Stimulated activated CD4-positive, alpha-beta T cell treated with anti-CD3 and anti-CD28 coated beads, Interleukin-15, amount 100 ng/mL, for 48 hours (primary cell): ENCODE results near the gene HRNR.
"Not testable (repeated sequence)": the region's sequence is repeated elsewhere in the genome, so short reads cannot be mapped to it uniquely, and the experiment has no call there.

ENCODE experiments used
- DNase-seq, 2 donors: peaks; one replicate each; pipeline ENCODE4 v3.0.0-alpha.2; 2020; ENCODE audit warnings: low read depth in 2 of 2

The HRNR gene

GRCh38 chr1:152224093-152224492 is at the start of gene HRNR:
Gene HRNR (minus strand): TSS chr1:152224193. CDS start chr1:152223253, 940 bp downstream.
- no peak for DNase-seq

- not testable (repeated sequence) for DNase-seq
These were observed 32.4 kb upstream of the HRNR start for GRCh38 chr1:152256394-152256793.

- DNase-seq = no peak
These were observed 28.2 kb upstream of the HRNR start for GRCh38 chr1:152252157-152252556.

DNA sequence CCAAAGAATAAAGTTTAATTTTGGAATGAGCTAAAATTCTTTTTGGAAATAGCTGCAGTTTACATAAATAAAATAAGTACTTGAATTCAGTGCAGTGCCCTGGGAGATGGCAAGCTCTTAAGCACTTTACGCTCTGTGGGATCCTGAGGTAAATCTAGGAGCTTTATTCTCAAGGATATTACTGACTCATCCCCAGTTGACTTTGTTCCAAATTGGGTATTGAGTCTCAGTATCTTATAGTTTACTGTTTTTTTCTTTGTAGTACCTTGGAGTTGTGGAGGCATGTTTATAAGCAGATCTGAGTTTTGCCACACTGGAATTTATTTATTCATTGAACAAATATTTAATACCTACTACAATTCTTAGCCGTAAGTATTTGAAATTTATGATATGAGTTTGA is 27.4 kb upstream of the HRNR start:
- no peak for DNase-seq

- DNase-seq = no peak
These were observed 23.3 kb upstream of the HRNR start for GRCh38 chr1:152247316-152247715.

DNA sequence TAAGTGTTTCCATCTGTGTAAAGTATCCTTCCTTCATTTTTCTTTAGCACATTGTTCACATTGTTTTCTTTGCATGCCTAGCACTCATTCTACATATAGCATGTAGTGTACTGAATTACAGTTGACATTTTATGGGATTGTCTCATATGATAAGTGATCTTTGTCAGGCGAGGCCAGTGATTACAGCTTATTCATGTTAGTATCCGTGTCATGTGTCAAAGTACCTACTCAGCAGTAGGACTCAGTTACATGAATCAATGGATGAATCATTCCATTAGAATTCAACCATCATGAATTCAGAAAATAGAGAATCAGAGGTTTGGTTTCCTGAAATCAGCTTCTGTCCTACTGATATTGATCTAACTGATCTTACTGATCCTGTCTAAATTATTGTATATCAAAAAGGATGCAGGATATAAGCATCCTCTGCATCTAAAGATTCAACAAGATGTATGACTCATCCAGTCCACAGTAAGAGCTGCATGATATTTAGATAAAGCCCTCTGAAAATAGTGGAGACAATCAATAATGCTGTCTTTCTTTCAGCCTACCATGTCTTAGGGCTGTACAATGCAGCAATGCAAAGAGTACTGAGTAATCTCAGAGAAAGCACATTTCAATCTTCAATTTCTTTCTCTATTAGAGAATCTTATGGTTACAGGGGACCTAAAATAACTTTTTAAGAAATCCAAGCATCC is 20.7 kb upstream of the HRNR start:
- DNase-seq = no peak

DNA sequence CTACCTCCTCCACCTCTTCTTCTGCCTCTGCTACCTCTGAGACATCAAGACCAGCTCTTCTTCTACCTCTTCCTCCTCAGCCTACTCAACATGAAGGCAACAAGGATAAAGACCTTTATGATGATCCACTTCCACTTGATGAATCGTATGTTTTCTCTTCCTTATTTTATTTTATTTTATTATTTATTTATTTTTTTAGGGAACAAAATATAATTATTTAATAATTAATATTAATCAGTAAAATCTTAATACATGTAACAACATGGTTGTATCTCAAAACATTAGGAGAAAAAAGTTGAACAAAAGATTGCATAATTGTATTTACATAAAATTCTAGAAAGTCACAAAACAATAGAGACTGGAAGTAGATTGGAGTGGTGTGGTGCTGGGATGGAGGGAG is 13.1 kb upstream of the HRNR start:
- no peak for DNase-seq

DNA sequence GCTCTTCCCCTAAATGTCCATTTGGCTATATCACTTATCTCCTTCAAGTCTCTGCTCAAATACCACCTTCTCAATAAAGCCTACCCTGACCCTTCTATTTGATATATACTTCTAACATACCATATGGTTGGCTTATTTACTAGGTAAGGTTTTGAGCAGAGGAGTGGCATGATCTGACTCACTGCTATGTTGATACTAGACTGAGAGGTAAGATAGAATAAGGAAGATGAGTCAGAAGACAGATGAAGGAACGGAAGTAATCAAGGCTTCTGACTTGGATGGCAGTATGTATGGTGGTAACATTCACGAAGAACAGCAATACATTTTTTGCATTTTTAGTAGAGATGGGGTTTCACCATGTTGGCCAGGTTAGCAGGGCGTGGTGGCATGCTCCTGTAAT is 4.8 kb upstream of the HRNR start:
- no peak for DNase-seq

DNA sequence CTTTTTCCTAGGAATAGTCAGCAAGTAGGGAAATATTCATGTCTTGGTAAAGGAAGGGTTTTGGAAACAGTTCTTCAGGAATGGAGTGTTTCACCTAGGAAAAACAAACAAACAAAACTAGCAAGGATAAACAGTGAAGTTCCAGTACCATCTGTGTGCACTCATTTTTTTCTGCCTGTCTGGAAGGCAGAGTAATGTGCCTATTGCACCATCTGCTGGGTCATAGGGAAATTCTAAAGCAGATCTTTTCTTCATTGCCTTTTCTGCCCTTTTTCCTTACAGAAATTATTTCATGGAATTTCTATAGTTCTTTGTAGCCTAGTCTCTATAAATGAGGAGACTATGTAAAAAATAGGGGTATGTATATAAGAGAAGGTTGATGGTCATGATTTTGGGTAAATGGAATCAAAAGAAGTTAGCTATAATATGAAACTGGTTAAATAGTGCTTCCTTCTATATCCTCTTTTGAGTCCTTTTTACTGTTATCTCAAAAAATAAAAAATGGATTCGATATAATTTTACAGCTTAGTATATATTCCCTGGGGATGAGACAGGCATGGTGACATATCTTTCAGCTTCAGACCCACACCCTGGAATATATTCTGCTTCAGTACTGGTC is 3.4 kb upstream of the HRNR start:
- no peak for DNase-seq

- DNase-seq = no peak
These were observed 1.7 kb upstream of the HRNR start for GRCh38 chr1:152225678-152226077.

DNA sequence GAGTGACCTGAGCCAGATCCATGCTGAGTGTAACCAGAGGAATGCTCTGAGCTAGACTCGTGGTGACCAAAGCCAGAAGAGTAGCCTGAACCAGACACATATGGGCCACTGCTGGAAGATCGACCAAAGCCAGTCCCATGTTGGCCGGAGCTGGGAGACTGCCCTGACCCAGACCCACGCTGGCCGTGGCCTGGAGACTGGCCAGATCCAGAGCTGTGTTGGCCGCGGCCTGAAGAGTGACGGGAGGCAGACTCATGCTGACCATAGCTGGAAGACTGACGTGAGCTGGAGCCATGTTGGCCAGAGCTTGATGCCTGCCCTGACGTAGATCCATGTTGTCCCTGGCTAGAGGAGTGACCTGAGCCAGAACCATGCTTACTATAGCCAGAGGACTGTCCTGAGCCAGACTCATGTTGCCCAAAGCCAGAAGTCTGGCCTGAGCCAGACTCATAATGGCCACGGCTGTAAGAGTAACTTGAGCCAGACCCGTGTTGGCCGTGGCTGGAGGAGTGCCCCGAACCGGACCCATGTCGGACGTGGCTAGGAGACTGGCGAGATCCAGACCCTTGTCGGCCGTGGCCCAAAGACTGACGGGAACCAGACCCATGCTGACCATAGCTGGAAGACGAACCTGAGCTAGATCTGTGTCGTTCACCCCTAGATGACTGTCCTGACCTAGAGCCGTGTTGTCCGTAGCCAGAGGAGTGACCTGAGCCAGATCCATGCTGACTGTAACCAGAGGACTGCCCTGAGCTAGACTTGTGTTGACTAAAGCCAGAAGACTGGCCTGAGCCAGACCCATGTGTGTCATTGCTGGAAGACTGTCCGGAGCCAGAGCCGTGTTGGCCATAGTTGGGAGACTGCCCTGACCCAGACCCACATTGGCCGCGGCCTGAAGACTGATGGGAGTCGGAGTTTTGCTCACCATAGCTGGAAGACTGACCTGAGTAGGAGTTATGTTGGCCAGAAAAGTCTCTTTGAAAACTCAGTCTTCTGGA is 3.5 kb downstream of the HRNR start:
- DNase-seq = no peak

- not testable (repeated sequence) for DNase-seq
These were observed 4.6 kb downstream of the HRNR start for GRCh38 chr1:152219438-152219837.

GRCh38 chr1:152218762-152219436 is 5.1 kb downstream of the HRNR start:
- no peak for DNase-seq

GRCh38 chr1:152215604-152216003 is 8.4 kb downstream of the HRNR start:
- DNase-seq = not testable (repeated sequence)

DNA sequence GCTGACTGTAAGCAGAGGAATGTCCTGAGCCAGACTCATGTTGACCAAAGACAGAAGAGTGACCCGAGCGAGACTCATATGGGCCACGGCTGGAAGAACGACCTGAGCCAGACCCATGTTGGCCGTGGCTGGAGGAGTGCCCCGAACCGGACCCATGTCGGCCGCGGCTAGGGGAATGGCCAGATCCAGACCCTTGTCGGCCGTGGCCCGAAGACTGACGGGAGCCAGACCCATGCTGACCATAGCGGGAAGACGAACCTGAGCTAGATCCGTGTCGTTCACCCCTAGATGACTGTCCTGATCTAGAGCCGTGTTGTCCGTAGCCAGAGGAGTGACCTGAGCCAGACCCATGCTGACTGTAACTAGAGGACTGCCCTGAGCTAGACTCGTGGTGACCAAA is 9.1 kb downstream of the HRNR start:
- not testable (repeated sequence) for DNase-seq

DNA sequence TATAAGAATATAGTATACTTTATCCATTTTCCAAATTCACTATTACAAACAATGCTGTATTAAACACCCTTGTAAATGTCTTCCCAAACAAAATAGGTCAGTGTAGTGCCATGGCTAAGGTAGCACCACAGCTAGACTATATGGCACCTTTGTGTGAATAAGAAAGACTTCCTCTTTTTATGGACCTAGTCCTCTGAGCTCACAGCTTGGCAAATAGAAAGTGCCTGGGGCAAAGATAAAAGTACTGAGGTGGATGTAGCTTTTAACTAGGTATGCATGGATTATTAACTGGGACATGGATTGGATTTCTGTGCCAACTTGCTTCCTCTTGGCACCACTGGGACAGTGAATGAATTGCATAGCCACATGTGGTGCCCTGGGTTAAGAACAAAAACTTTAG is 25.0 kb downstream of the HRNR start:
- DNase-seq = no peak

- DNase-seq = no peak
These were observed 26.5 kb downstream of the HRNR start for GRCh38 chr1:152197361-152197941.

GRCh38 chr1:152191711-152192110 is 32.3 kb downstream of the HRNR start:
- DNase-seq = no peak

DNA sequence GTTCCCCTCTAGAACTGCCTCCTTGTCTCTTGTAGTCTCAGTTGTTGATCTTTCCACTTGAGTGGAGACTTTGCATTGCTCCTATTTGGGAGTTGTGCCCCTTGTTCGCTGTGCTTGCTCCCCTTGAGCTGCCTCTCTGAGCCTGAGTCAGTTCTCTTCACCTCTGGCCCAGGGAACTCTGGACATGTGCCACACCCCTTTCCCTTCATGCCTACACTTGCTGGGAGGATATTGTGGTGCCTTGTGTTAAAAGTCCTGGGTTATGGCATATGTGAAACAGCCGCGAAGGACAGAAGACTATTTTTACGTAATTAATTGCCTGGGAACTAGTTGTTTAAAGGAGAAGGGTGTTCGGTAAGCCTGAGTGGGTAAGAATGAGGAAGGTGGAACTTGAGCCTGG is 32.7 kb downstream of the HRNR start:
- no peak for DNase-seq

GRCh38 chr1:152190589-152190988 is 33.4 kb downstream of the HRNR start:
- no peak for DNase-seq

- peak; percentile 30 to 60 for DNase-seq
These were observed 34.1 kb downstream of the HRNR start for GRCh38 chr1:152189657-152190442.
